DOHH2 (cell line): Measurements from ENCODE around the gene TMEM52.

ENCODE experiments used
- H3F3A ChIP-seq: fragments of 200-600 bp; sonication (generic), shearing (Covaris generic); 2 replicates; pipeline ENCODE4 v1.6.0; 2016; ENCODE audit warnings: antibody characterized with exemption, mild to moderate bottlenecking; ENCODE audit not compliant: control insufficient read depth, insufficient read depth
- H3K27ac ChIP-seq: fragments of 200-600 bp; sonication (generic); 2 replicates; pipeline ENCODE4 v1.5.1; 2014; ENCODE audit warnings: low read depth, mild to moderate bottlenecking, low read length, moderate library complexity
- H3K27me3 ChIP-seq: fragments of 200-600 bp; sonication (generic); 2 replicates; pipeline ENCODE4 v1.6.1; 2014; ENCODE audit warnings: mild to moderate bottlenecking, low read length, mixed read lengths; ENCODE audit not compliant: control insufficient read depth
- H3K36me3 ChIP-seq: fragments of 200-600 bp; sonication (generic); 2 replicates; pipeline ENCODE4 v1.6.1; 2014; ENCODE audit warnings: mild to moderate bottlenecking, low read length, moderate library complexity, mixed read lengths; ENCODE audit not compliant: control insufficient read depth
- H3K4me1 ChIP-seq: fragments of 200-600 bp; sonication (generic); 2 replicates; pipeline ENCODE4 v1.6.1; 2014; ENCODE audit warnings: mild to moderate bottlenecking, low read length, mixed read lengths; ENCODE audit not compliant: control insufficient read depth
- H3K4me2 ChIP-seq: fragments of 200-600 bp; sonication (generic); 2 replicates; pipeline ENCODE4 v1.6.0; 2014; ENCODE audit warnings: mild to moderate bottlenecking, low read length, moderate library complexity
- H3K4me3 ChIP-seq: fragments of 200-600 bp; sonication (generic); 2 replicates; pipeline ENCODE4 v1.5.1; 2014; ENCODE audit warnings: mild to moderate bottlenecking, low read length, mixed read lengths
- H3K79me2 ChIP-seq: fragments of 200-600 bp; sonication (generic); 2 replicates; pipeline ENCODE4 v1.6.1; 2014; ENCODE audit warnings: mild to moderate bottlenecking, low read length, mixed read lengths; ENCODE audit not compliant: control insufficient read depth
- H3K9me2 ChIP-seq: fragments of 200-600 bp; sonication (generic); replicated peaks from 2 replicates; pipeline ENCODE4 v1.6.1; 2014; ENCODE audit warnings: mild to moderate bottlenecking, low read length, mixed read lengths; ENCODE audit not compliant: control insufficient read depth
- H3K9me3 ChIP-seq: fragments of 200-600 bp; sonication (generic); 2 replicates; pipeline ENCODE4 v1.6.1; 2014; ENCODE audit warnings: antibody characterized with exemption, low read length, mixed read lengths; ENCODE audit not compliant: control insufficient read depth, insufficient read depth
- H4K20me1 ChIP-seq: fragments of 200-600 bp; sonication (generic); 2 replicates; pipeline ENCODE4 v1.6.0; 2014; ENCODE audit warnings: low read depth, mild to moderate bottlenecking, antibody characterized with exemption, low read length, moderate library complexity; ENCODE audit not compliant: control insufficient read depth, insufficient read depth
- EZH2phosphoT487 ChIP-seq: fragments of 200-600 bp; sonication (generic); IDR thresholded peaks from 2 replicates; pipeline ENCODE4 v1.6.1; 2017; ENCODE audit warnings: borderline replicate concordance, mild to moderate bottlenecking, antibody characterized with exemption, low read length, moderate library complexity, mixed read lengths
- TF ChIP-seq, protein P1 (sequence below): fragments of 200-600 bp; sonication (generic); IDR thresholded peaks from one replicate; pipeline ENCODE4 v1.5.1; 2014; ENCODE audit warnings: antibody characterized with exemption, mild to moderate bottlenecking, low read depth, low read length; ENCODE audit not compliant: poor library complexity, severe bottlenecking

TMEM52 gene

DNA sequence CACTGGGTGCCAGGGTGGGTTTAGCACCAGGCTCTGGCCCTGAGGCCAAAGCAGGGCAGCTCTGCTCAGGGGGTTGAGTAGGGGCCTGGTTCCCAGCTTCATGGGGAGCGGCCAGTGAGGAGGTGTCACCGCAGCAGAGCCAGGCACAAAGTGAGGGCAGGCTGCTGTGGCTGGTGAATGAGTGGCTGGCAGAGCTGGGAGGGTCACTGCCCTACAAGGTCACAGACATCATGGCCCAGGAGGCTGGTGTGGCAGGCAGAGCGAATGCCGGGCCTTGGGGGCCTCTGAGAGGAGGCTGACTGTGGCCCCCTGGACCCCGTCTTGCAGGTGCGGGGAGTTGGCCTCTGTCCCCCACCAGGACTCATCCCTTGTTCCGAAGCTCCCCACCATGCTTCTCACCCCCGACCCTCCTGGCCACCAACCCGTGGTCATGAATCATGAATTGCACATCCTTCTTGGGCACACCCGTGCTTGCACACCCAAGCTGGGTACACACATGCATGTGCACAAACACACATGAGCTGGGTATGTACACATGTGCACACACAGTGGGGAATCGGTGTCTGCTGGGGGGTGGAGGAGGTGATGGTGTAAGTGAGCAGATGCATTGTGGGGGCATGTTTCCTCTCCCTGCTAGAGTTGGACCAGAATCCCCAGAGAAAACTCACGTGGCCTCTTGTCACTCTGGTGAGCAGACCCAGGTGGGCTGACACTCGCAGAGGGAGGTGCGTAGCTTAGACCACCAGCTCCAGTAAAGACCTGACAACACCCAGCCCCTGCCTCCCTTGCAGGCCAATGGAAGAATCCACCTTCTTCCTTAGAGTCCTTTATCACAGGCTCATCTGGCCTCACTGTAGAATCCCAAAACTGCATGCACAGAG lies 23.4 kb downstream of the TMEM52 start:
- H3K79me2 ChIP-seq = peaks cover 24% of the 10 kb centered on the region
- H3K4me1 ChIP-seq = peaks cover 63% of the 10 kb centered on the region
- no peaks in the 10 kb centered on the region for H3K27me3 ChIP-seq
- H4K20me1 ChIP-seq = no peaks in the 10 kb centered on the region
- TF ChIP-seq EZH2phosphoT487 = no peak
- TF ChIP-seq, protein P1, sequence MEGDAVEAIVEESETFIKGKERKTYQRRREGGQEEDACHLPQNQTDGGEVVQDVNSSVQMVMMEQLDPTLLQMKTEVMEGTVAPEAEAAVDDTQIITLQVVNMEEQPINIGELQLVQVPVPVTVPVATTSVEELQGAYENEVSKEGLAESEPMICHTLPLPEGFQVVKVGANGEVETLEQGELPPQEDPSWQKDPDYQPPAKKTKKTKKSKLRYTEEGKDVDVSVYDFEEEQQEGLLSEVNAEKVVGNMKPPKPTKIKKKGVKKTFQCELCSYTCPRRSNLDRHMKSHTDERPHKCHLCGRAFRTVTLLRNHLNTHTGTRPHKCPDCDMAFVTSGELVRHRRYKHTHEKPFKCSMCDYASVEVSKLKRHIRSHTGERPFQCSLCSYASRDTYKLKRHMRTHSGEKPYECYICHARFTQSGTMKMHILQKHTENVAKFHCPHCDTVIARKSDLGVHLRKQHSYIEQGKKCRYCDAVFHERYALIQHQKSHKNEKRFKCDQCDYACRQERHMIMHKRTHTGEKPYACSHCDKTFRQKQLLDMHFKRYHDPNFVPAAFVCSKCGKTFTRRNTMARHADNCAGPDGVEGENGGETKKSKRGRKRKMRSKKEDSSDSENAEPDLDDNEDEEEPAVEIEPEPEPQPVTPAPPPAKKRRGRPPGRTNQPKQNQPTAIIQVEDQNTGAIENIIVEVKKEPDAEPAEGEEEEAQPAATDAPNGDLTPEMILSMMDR = no peak
- H3K4me2 ChIP-seq = peak overlapping the region; percentile 48
- H3K9me3 ChIP-seq = peaks cover 8% of the 10 kb centered on the region; the same call in 1 of the 2 replicates
- peaks cover 7% of the 10 kb centered on the region for H3K36me3 ChIP-seq
- peak overlapping the region; percentile 43 for H3K4me3 ChIP-seq
- peak overlapping the region; percentile 33 for H3K27ac ChIP-seq
- peaks cover 7% of the 10 kb centered on the region; the same call in 1 of the 2 replicates for H3F3A ChIP-seq
- H3K9me2 ChIP-seq = no peaks in the 10 kb centered on the region

DNA sequence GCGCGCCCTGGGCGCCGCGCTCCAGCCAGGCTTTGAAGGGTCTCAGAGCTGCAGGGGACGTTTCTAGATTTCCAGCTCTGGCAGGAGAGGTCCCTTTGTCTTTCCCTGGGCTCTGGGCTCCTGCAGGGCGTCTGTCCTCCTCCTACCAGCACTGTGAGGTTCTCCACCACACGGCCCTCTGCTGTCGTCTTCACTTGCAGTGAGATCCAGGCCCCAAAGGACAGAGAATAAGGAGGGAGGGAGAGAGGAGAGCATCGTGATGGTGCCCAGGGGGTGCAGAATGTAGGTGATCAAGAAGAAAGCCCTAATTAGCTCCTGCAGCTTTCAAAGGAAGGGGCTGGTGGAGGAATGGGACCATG lies 24.0 kb downstream of the TMEM52 start:
- Histone ChIP-seq H3K4me1 (peaks cover 63% of the 10 kb centered on the region), H3K27ac (peak overlapping the region; percentile 33), H3F3A (peaks cover 7% of the 10 kb centered on the region; the same call in 1 of the 2 replicates), H3K36me3 (peaks cover 8% of the 10 kb centered on the region), H3K79me2 (peaks cover 29% of the 10 kb centered on the region), H3K4me3 (peak overlapping the region; percentile 43), H3K9me3 (peaks cover 8% of the 10 kb centered on the region; the same call in 1 of the 2 replicates), H4K20me1 (no peaks in the 10 kb centered on the region), H3K27me3 (no peaks in the 10 kb centered on the region), H3K9me2 (no peaks in the 10 kb centered on the region), H3K4me2 (peak overlapping the region; percentile 48)
- TF ChIP-seq, protein P1 = no peak
- no peak for TF ChIP-seq EZH2phosphoT487

DNA sequence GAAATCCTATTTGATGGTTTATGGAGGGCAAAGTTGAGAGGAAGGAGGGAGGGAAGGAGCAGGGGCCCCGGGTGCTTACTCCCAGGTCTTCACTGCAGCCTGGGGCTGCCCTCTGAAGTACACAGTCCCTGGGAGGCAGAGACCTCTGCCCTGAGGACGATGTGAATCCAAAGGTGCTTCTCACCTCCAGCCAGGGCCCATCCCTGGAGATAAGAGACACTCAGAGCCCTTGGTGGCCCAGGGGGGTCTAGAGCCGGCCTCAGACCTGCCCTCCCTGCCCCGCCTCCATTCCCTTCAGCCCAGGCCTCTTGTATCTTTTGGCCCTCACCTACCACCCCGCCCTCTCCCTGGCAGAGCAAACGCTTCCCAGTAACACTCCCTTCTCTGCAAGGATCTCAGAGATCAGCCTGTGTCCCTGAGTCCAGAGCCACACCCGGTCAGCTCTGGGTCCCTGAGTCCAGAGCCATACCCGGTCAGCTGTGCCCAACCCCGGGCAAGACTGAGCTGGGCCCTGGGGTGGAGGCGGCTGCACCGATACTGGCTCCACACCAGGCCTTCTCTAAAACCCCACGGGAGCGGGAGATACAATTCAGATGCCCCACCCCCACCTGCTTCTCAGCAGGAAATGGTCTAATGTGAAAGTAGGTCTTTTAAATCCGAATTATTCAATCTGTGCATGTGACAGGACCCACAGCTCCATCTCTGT lies 24.6 kb downstream of the TMEM52 start:
- Histone ChIP-seq H3K27me3 (no peaks in the 10 kb centered on the region), H3K79me2 (peaks cover 34% of the 10 kb centered on the region), H3K4me1 (peaks cover 58% of the 10 kb centered on the region), H3K4me2 (peak overlapping the region; percentile 48), H3K9me2 (no peaks in the 10 kb centered on the region), H3K27ac (peak overlapping the region; percentile 33), H3K9me3 (peaks cover 8% of the 10 kb centered on the region; the same call in 1 of the 2 replicates), H3F3A (peaks cover 7% of the 10 kb centered on the region; the same call in 1 of the 2 replicates), H3K36me3 (peaks cover 14% of the 10 kb centered on the region), H4K20me1 (peaks cover 2% of the 10 kb centered on the region; the same call in 1 of the 2 replicates), H3K4me3 (peak overlapping the region; percentile 43)
- TF ChIP-seq, protein P1 = no peak
- TF ChIP-seq EZH2phosphoT487 = no peak
